BLaER1 (cell line): ENCODE measurements around the gene PPP1CC.

ENCODE experiments used
- H3K27ac ChIP-seq: shearing (Covaris generic); formaldehyde crosslinking; 2 replicates; pipeline ENCODE4 v1.8.1; 2022
- H3K27me3 ChIP-seq: shearing (Covaris generic); formaldehyde crosslinking; 2 replicates; pipeline ENCODE4 v1.8.1; 2022
- H3K36me3 ChIP-seq: shearing (Covaris generic); formaldehyde crosslinking; 2 replicates; pipeline ENCODE4 v1.8.1; 2022
- H3K4me1 ChIP-seq: shearing (Covaris generic); formaldehyde crosslinking; 2 replicates; pipeline ENCODE4 v1.8.1; 2022
- H3K4me2 ChIP-seq: shearing (Covaris generic); formaldehyde crosslinking; 2 replicates; pipeline ENCODE4 v1.8.1; 2022
- H3K4me3 ChIP-seq: shearing (Covaris generic); formaldehyde crosslinking; 2 replicates; pipeline ENCODE4 v1.8.1; 2022
- H3K9ac ChIP-seq: shearing (Covaris generic); formaldehyde crosslinking; 2 replicates; pipeline ENCODE4 v1.8.1; 2022
- H3K9me3 ChIP-seq: shearing (Covaris generic); formaldehyde crosslinking; 2 replicates; pipeline ENCODE4 v1.8.1; 2022
- H4K20me1 ChIP-seq: shearing (Covaris generic); formaldehyde crosslinking; 2 replicates; pipeline ENCODE4 v1.8.1; 2022
- Cebpa-rat ChIP-seq: shearing (Covaris generic); IDR thresholded peaks from 2 replicates; pipeline ENCODE4 v1.8.1; 2022

PPP1CC gene

DNA sequence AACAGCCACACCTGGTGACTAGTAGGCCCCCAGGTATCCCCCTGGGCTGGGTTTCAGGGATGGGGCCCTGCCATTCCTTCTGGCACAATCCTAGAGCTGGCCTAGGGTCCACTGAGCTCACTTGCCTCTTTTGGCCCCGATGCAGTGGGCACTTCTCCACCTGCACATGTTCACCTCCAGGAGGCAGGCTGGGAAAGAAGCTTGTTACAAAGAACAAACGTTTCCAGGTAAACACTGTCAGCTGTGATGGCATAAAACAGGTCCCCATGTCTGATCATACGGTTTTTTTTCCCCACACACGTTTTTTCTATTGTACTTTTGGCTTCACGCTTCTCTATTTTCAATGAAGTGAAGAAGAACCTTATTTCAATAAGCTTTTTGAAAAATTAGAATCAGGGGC, 37.9 kb downstream of the PPP1CC start:
- no peak overlapping the region for H3K9ac ChIP-seq
- H3K4me2 ChIP-seq = no peak overlapping the region
- no peaks in the 10 kb centered on the region for H4K20me1 ChIP-seq
- H3K9me3 ChIP-seq = no peaks in the 10 kb centered on the region
- no peak overlapping the region for H3K27ac ChIP-seq
- no peaks in the 10 kb centered on the region for H3K36me3 ChIP-seq
- H3K27me3 ChIP-seq = no peaks in the 10 kb centered on the region
- no peak overlapping the region for H3K4me3 ChIP-seq
- peaks cover 4% of the 10 kb centered on the region; the same call in 1 of the 2 replicates for H3K4me1 ChIP-seq
- no peak for TF ChIP-seq Cebpa-rat

DNA sequence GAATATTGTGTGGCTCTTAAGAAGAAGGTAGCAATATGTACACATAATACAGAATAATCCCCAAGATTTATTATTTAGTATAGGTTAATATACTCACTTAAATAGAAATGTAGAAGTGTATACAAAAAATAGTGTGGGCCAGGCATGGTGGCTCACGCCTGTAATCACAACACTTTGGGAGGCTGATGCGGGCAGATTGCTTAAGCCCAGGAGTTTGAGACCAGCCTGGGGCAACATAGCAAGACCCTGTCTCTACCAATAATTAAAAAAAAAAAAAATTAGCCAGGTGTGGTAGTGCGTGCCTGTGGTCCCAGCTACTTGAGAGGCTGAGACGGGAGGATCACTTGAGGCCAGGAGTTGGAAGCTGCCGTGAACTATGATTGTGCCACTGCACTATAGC, 38.5 kb downstream of the PPP1CC start:
- Histone ChIP-seq H4K20me1 (no peaks in the 10 kb centered on the region), H3K4me1 (peaks cover 6% of the 10 kb centered on the region; the same call in 1 of the 2 replicates), H3K27me3 (no peaks in the 10 kb centered on the region), H3K9ac (no peak overlapping the region), H3K9me3 (no peaks in the 10 kb centered on the region), H3K4me2 (no peak overlapping the region), H3K27ac (no peak overlapping the region), H3K36me3 (no peaks in the 10 kb centered on the region), H3K4me3 (no peak overlapping the region)
- no peak for TF ChIP-seq Cebpa-rat

- Histone ChIP-seq H3K4me1 (peaks cover 23% of the 10 kb centered on the region), H3K27me3 (no peaks in the 10 kb centered on the region), H4K20me1 (no peaks in the 10 kb centered on the region), H3K4me3 (no peak overlapping the region), H3K4me2 (no peak overlapping the region), H3K27ac (no peak overlapping the region), H3K9me3 (no peaks in the 10 kb centered on the region), H3K9ac (no peak overlapping the region), H3K36me3 (no peaks in the 10 kb centered on the region)
- TF ChIP-seq Cebpa-rat = no peak
These were observed 40.6 kb downstream of the PPP1CC start for GRCh38 chr12:110702081-110702480.

DNA sequence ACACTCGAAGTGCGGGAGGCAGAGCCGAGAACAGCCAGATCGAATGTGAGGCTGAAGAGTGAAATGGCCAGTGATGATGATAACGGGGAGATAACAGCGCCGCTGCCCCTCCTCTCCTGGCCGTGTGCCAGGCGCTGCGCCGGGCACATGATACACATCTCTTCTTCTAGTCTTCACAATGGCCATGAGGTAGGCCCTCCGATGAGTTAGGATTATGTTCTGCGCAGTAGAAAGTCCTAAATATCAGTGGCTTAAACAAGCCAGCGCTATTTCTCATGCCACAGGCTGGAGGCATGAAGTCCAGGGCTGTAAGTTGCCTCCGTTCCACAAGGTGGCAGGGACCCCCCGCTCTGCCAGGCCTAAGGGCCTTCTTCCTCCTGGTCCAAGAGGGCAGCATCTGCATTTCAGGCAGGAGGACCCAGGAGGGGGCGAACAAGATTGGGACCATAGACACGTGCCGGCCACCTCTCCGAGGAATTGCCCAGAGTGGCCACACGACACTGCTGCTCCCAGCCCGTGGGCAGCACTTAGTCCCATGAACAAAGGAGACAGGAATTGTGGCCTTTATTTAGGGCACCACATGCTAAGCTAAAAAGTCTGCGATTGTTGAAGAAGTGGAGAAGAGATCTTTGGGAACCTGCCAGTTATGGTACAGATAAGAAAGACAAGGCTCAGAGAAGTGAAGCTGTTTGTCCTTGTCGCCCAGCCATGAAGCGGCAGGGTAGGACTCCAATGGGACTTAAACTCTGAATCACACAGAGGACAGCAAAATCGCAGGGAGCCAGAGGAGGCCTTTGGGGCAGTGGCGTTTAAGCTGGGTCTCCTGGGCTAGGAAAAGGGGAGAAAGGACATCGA, 42.9 kb downstream of the PPP1CC start:
- H3K4me3 ChIP-seq = no peak overlapping the region
- no peaks in the 10 kb centered on the region for H4K20me1 ChIP-seq
- TF ChIP-seq Cebpa-rat = no peak
- no peaks in the 10 kb centered on the region for H3K27me3 ChIP-seq
- no peak overlapping the region for H3K4me2 ChIP-seq
- no peak overlapping the region for H3K27ac ChIP-seq
- no peak overlapping the region for H3K9ac ChIP-seq
- H3K36me3 ChIP-seq = no peaks in the 10 kb centered on the region
- peaks cover 25% of the 10 kb centered on the region for H3K4me1 ChIP-seq
- no peaks in the 10 kb centered on the region for H3K9me3 ChIP-seq

GRCh38 chr12:110698171-110698902, 44.4 kb downstream of the PPP1CC start:
- H3K27me3 ChIP-seq = no peaks in the 10 kb centered on the region
- H3K9me3 ChIP-seq = no peaks in the 10 kb centered on the region
- H3K9ac ChIP-seq = no peak overlapping the region
- H3K4me2 ChIP-seq = peak overlapping the region; percentile 56
- H3K4me1 ChIP-seq = peaks cover 39% of the 10 kb centered on the region
- no peaks in the 10 kb centered on the region for H3K36me3 ChIP-seq
- no peaks in the 10 kb centered on the region for H4K20me1 ChIP-seq
- peak overlapping the region; percentile 63 for H3K27ac ChIP-seq
- TF ChIP-seq Cebpa-rat = no peak
- no peak overlapping the region for H3K4me3 ChIP-seq

GRCh38 chr12:110697236-110697635, 45.5 kb downstream of the PPP1CC start:
- no peak overlapping the region for H3K27ac ChIP-seq
- no peaks in the 10 kb centered on the region for H3K9me3 ChIP-seq

DNA sequence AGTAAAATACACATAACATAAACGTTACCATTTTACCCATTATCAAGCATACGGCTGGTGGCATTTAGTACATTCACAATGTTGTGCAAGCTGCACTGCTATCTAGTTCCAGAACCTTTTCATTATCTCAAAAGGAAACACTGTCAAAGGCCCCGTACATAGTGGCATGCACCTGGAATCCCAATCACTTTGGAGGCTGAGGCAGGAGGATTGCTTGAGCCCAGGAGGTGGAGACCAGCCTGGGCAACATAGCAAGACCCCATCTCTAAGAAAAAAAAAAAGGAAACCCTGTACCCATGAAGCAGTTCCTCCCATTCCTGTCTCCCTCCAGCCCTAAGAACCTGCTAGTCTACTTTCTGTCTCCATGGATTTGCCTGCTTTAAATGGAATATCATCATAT, 46.4 kb downstream of the PPP1CC start:
- Histone ChIP-seq H4K20me1 (no peaks in the 10 kb centered on the region), H3K9me3 (no peaks in the 10 kb centered on the region), H3K27ac (no peak overlapping the region), H3K4me3 (no peak overlapping the region), H3K9ac (no peak overlapping the region), H3K4me1 (peaks cover 60% of the 10 kb centered on the region), H3K36me3 (no peaks in the 10 kb centered on the region), H3K4me2 (no peak overlapping the region), H3K27me3 (no peaks in the 10 kb centered on the region)
- no peak for TF ChIP-seq Cebpa-rat

More at GRCh38 chr12:110697236-110697635, 45.5 kb downstream of the PPP1CC start:
- H3K27me3 ChIP-seq = no peaks in the 10 kb centered on the region
- peaks cover 50% of the 10 kb centered on the region for H3K4me1 ChIP-seq
- H3K36me3 ChIP-seq = no peaks in the 10 kb centered on the region
- H3K9ac ChIP-seq = no peak overlapping the region
- H4K20me1 ChIP-seq = no peaks in the 10 kb centered on the region
- no peak overlapping the region for H3K4me3 ChIP-seq
- no peak for TF ChIP-seq Cebpa-rat
- no peak overlapping the region for H3K4me2 ChIP-seq

GRCh38 chr12:110694330-110694901, 48.3 kb downstream of the PPP1CC start:
- H3K9ac ChIP-seq = peak overlapping the region; percentile 69
- peak overlapping the region; percentile 82 for H3K27ac ChIP-seq
- no peaks in the 10 kb centered on the region for H3K36me3 ChIP-seq
- no peaks in the 10 kb centered on the region for H4K20me1 ChIP-seq
- no peaks in the 10 kb centered on the region for H3K9me3 ChIP-seq
- no peaks in the 10 kb centered on the region for H3K27me3 ChIP-seq
- no peak overlapping the region for H3K4me3 ChIP-seq
- H3K4me2 ChIP-seq = peak overlapping the region; percentile 77
- peaks cover 74% of the 10 kb centered on the region for H3K4me1 ChIP-seq
- no peak for TF ChIP-seq Cebpa-rat

DNA sequence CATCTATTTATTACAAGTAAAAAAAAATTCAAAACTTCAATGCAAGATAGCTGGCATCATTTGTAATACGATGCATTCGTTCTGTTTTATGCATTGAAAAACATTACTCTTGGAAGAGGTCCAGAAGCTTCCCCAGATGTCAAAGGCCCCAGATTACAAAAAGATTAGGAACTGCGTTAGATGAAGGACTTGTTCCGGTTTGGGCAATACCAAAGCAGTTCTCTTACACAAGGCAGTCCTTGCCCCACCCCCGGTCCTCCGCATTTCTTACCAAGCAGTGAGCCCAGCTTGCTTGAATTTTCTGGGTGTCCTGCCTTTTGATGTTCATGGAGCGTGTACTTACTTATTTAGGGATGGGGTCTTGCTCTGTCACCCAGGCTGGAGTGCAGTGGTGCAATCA, 49.0 kb downstream of the PPP1CC start:
- H3K9ac ChIP-seq = peak overlapping the region; percentile 69; the same call in 1 of the 2 replicates
- peaks cover 70% of the 10 kb centered on the region for H3K4me1 ChIP-seq
- no peaks in the 10 kb centered on the region for H3K36me3 ChIP-seq
- H3K4me2 ChIP-seq = peak overlapping the region; percentile 77
- no peak for TF ChIP-seq Cebpa-rat
- H3K27me3 ChIP-seq = no peaks in the 10 kb centered on the region
- no peaks in the 10 kb centered on the region for H4K20me1 ChIP-seq
- H3K27ac ChIP-seq = peak overlapping the region; percentile 82; the same call in 1 of the 2 replicates
- H3K9me3 ChIP-seq = no peaks in the 10 kb centered on the region
- no peak overlapping the region for H3K4me3 ChIP-seq

DNA sequence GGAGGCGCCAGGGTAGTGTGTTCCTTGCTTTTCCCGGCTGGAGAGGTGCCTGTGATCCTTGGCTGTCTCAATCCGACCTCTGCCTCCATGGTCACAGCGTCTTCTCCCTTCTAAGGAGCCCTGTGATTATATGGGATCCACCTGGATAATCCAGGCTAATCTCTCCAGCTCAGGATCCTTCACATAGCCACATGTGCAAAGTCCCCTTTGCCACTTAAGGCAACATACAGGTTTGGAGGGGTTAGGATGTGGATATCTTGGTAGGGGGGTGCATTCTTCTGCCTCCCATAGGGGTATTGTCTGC, 52.6 kb downstream of the PPP1CC start:
- peaks cover 5% of the 10 kb centered on the region; the same call in 1 of the 2 replicates for H3K9me3 ChIP-seq
- H3K4me2 ChIP-seq = peak overlapping the region; percentile 100
- no peak for TF ChIP-seq Cebpa-rat
- peaks cover 10% of the 10 kb centered on the region; the same call in 1 of the 2 replicates for H4K20me1 ChIP-seq
- peak overlapping the region; percentile 88 for H3K9ac ChIP-seq
- H3K27ac ChIP-seq = peak overlapping the region; percentile 81
- H3K4me3 ChIP-seq = peak overlapping the region; percentile 81; the same call in 1 of the 2 replicates
- H3K4me1 ChIP-seq = peaks cover 94% of the 10 kb centered on the region
- no peaks in the 10 kb centered on the region for H3K27me3 ChIP-seq
- peaks cover 6% of the 10 kb centered on the region for H3K36me3 ChIP-seq
